22Rv1 (cell line): Measurements from ENCODE around the gene ZNF394.

Experiments
- CTCF ChIP-seq: fragments of 450-650 bp; IDR thresholded peaks from 2 replicates; pipeline ENCODE4 v1.5.1; 2017; ENCODE audit warnings: mild to moderate bottlenecking
- ZFX ChIP-seq: fragments of 450-650 bp; IDR thresholded peaks from 2 replicates; pipeline ENCODE4 v1.6.1; 2017; ENCODE audit warnings: antibody characterized with exemption, borderline replicate concordance

DNA sequence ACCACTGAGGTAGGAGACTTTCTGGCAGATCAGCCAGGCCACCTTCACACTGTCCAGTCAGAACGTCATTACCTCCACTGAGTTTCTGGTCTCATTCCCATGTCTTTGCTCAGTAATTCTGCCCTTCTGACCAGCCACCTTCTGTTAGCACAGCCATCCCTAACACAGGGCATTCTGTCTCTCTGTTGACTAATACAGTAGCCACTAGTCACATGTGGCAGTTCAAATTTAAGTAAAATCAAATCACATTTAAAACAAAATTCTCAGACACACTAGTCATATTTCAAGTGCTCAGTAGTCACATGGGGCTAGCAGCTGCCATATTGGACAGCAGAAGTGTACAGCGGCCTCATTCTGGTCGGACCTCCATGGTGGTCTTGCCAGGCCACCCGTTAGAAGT is 54.0 kb downstream of the ZNF394 start:
- TF ChIP-seq CTCF (no peak), ZFX (no peak)
